DMS53 treated with DMSO at 0.1 percent for 48 hours (cell line): ENCODE data around the gene TMEM245.

Experiments used
- DNase-seq: peaks from one replicate; lab custom pipeline; 2025; ENCODE audit not compliant: unreplicated experiment; lab: John Stamatoyannopoulos, UW

TMEM245 gene

GRCh38 chr9:109101810-109102209 lies 17.9 kb downstream of the TMEM245 start:
- peak; percentile 8 for DNase-seq

- no peak for DNase-seq
These were observed 18.5 kb downstream of the TMEM245 start for GRCh38 chr9:109101202-109101595.

GRCh38 chr9:109100543-109101201 lies 19.1 kb downstream of the TMEM245 start:
- DNase-seq = no peak

- no peak for DNase-seq
These were observed 20.8 kb downstream of the TMEM245 start for GRCh38 chr9:109098960-109099308.

- DNase-seq = peak; percentile 10
These were observed 21.4 kb downstream of the TMEM245 start for GRCh38 chr9:109098171-109098959.

GRCh38 chr9:109097146-109097545 lies 22.6 kb downstream of the TMEM245 start:
- DNase-seq = no peak

GRCh38 chr9:109095321-109095720 lies 24.4 kb downstream of the TMEM245 start:
- no peak for DNase-seq

GRCh38 chr9:109094268-109094667 lies 25.5 kb downstream of the TMEM245 start:
- no peak for DNase-seq

GRCh38 chr9:109092587-109092986 lies 27.2 kb downstream of the TMEM245 start:
- DNase-seq = no peak

GRCh38 chr9:109092051-109092580 lies 27.6 kb downstream of the TMEM245 start:
- no peak for DNase-seq

GRCh38 chr9:109088221-109088620 lies 31.5 kb downstream of the TMEM245 start:
- DNase-seq = no peak

GRCh38 chr9:109087795-109088194 lies 32.0 kb downstream of the TMEM245 start:
- no peak for DNase-seq

GRCh38 chr9:109086221-109086620 lies 33.5 kb downstream of the TMEM245 start:
- no peak for DNase-seq

- no peak for DNase-seq
These were observed 34.2 kb downstream of the TMEM245 start for GRCh38 chr9:109085510-109085909.

- no peak for DNase-seq
These were observed 35.8 kb downstream of the TMEM245 start for GRCh38 chr9:109083813-109084405.

- DNase-seq = no peak
These were observed 36.6 kb downstream of the TMEM245 start for GRCh38 chr9:109083141-109083540.

GRCh38 chr9:109082091-109082620 lies 37.6 kb downstream of the TMEM245 start:
- no peak for DNase-seq

GRCh38 chr9:109074236-109074889 lies 45.4 kb downstream of the TMEM245 start:
- no peak for DNase-seq

GRCh38 chr9:109072821-109073435 lies 46.8 kb downstream of the TMEM245 start:
- no peak for DNase-seq

- no peak for DNase-seq
These were observed 47.5 kb downstream of the TMEM245 start for GRCh38 chr9:109072133-109072692.
